Stimulated activated naive CD4-positive, alpha-beta T cell treated with Interleukin-2 at 50 U/mL for 16 hours (primary cell): Measurements from ENCODE around the gene QSOX2.

Experiments
- DNase-seq: peaks from one replicate; lab custom pipeline; 2025; lab: John Stamatoyannopoulos, UW

QSOX2 gene

GRCh38 chr9:136172412-136173079 lies 73.1 kb downstream of the QSOX2 start:
- DNase-seq: no peak

- DNase-seq: no peak
Observed at GRCh38 chr9:136171801-136172411, 73.7 kb downstream of the QSOX2 start.

GRCh38 chr9:136171009-136171800 lies 74.4 kb downstream of the QSOX2 start:
- DNase-seq: no peak

GRCh38 chr9:136170006-136170901 lies 75.4 kb downstream of the QSOX2 start:
- DNase-seq: peak; percentile 24

GRCh38 chr9:136169495-136169894 lies 76.1 kb downstream of the QSOX2 start:
- DNase-seq: no peak

GRCh38 chr9:136163248-136163850 lies 82.3 kb downstream of the QSOX2 start:
- no peak for DNase-seq

GRCh38 chr9:136160995-136161610 lies 84.5 kb downstream of the QSOX2 start:
- no peak for DNase-seq

- DNase-seq: no peak
Observed at GRCh38 chr9:136160381-136160841, 85.2 kb downstream of the QSOX2 start.

- no peak for DNase-seq
Observed at GRCh38 chr9:136159851-136160250, 85.8 kb downstream of the QSOX2 start.

GRCh38 chr9:136157477-136158265 lies 87.9 kb downstream of the QSOX2 start:
- DNase-seq: no peak
